ENCODE measurements around the gene RAD23B. TPM values are rescaled to one million over a fixed set of nuclear protein-coding genes. Genes with fewer than 3 reads are reported as not detected.
A peak's percentile ranks its signal among the peaks of the same experiment; 100 is the strongest.

The RAD23B gene
- total RNA-seq, 1 donor from 2014 or later, result 207 TPM

- FAIRE-seq, result no peak
- H3K27me3 ChIP-seq (ENCODE audit: control insufficient read depth, insufficient read depth, low read length), result no peaks in the 10 kb centered on the region
- no peaks in the 10 kb centered on the region for H3K36me3 ChIP-seq (ENCODE audit: control insufficient read depth, insufficient read depth, low read length)
- TF ChIP-seq CTCF (IDR thresholded peaks at IDR 0.05; ENCODE audit: insufficient read depth, low read length, severe bottlenecking), result no peak
- DNase-seq (ENCODE audit: low read depth), result no peak
- no peak overlapping the region for H3K4me3 ChIP-seq (ENCODE audit: low read depth, low read length)
Observed at GRCh38 chr9:107355394-107355793, 72.3 kb downstream of the RAD23B start.

DNA sequence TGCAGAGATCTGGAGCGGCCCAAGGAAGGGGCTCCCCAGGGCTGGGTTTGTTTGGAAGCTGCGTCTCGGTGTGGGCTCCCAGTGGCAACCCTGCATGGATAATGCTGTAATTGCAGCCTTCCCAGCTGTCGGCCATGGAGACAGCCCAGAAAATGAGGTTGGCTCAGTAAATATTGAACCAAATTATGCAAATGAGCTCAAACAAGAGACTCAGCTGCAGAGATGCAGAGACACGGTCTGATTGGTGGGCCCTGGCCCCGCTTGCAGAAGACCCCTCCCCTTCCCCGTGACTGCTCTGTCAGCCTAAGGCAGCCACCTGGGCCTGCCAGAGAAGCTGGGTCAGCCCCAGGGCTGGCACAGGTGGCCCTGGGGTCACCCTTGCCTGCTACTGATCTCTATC, 75.9 kb downstream of the RAD23B start:
- no peaks in the 10 kb centered on the region for H3K27me3 ChIP-seq (ENCODE audit: control insufficient read depth, insufficient read depth, low read length)
- TF ChIP-seq CTCF (IDR thresholded peaks at IDR 0.05; ENCODE audit: insufficient read depth, low read length, severe bottlenecking), result no peak
- H3K4me3 ChIP-seq (ENCODE audit: low read depth, low read length), result no peak overlapping the region
- no peaks in the 10 kb centered on the region for H3K36me3 ChIP-seq (ENCODE audit: control insufficient read depth, insufficient read depth, low read length)
- DNase-seq (ENCODE audit: low read depth), result no peak
- no peak for FAIRE-seq

DNA sequence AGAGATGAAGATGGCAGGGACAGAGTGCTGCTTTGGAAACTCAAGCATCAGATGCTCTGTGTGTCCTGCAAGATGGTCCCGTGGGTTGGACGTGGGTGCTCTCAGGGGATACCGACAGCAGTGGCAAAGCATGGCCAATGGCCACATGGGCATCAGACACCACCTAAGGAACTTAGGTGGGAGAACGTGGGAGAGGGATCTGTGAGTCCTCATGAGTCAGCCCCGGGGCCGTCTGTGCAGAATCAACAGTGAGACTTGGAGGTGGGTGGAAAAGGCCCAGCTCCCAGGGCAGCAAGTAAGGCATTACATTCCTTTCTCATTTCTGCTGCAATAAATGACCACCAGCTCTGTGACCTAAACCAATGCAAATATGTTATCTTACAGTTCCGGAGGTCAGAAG, 77.0 kb downstream of the RAD23B start:
- DNase-seq (ENCODE audit: low read depth) (no peak), FAIRE-seq (no peak)
- Histone ChIP-seq H3K27me3 (ENCODE audit: control insufficient read depth, insufficient read depth, low read length) (no peaks in the 10 kb centered on the region), H3K36me3 (ENCODE audit: control insufficient read depth, insufficient read depth, low read length) (no peaks in the 10 kb centered on the region), H3K4me3 (ENCODE audit: low read depth, low read length) (no peak overlapping the region)
- TF ChIP-seq CTCF (IDR thresholded peaks at IDR 0.05; ENCODE audit: insufficient read depth, low read length, severe bottlenecking), result no peak

- Histone ChIP-seq H3K27me3 (ENCODE audit: control insufficient read depth, insufficient read depth, low read length) (no peaks in the 10 kb centered on the region), H3K4me3 (ENCODE audit: low read depth, low read length) (no peak overlapping the region), H3K36me3 (ENCODE audit: control insufficient read depth, insufficient read depth, low read length) (no peaks in the 10 kb centered on the region)
- FAIRE-seq (no peak), DNase-seq (ENCODE audit: low read depth) (peak; percentile 58)
- no peak for TF ChIP-seq CTCF (IDR thresholded peaks at IDR 0.05; ENCODE audit: insufficient read depth, low read length, severe bottlenecking)
Observed at GRCh38 chr9:107361816-107362215, 78.7 kb downstream of the RAD23B start.

DNA sequence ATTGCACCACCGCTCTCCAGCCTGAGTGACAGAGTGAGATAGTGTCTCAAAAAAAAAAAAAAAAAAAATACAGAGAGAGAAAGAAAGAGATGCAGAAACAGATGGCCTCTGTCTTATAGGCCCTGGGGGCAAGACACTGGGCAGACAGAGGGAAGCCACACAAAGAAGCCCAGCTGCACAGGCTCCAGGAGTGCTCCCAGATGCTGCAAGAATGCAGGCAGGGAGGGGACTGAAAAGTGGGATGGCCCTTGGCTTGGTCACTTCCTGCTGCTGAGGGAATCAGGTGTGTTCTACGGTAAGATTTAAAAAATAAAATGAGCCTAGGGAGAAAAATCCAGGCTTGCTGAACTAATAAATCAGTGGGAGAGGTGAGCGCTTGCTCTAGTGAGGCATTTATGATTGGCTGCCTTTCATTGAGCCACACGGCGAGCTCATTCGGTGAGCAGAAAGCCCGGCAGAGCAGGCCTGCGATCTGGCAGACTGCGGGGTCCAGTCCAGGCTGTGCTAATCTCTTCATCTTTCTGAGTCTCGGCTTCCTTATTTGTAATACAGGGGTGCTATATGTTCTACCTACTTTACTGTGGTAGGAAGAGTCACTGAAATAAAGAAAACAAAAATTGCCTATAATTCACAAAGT, 80.6 kb downstream of the RAD23B start:
- Histone ChIP-seq H3K4me3 (ENCODE audit: low read depth, low read length) (no peak overlapping the region), H3K27me3 (ENCODE audit: control insufficient read depth, insufficient read depth, low read length) (no peaks in the 10 kb centered on the region), H3K36me3 (ENCODE audit: control insufficient read depth, insufficient read depth, low read length) (no peaks in the 10 kb centered on the region)
- no peak for TF ChIP-seq CTCF (IDR thresholded peaks at IDR 0.05; ENCODE audit: insufficient read depth, low read length, severe bottlenecking)
- FAIRE-seq (no peak), DNase-seq (ENCODE audit: low read depth) (no peak)
